ENCODE results near the gene KLHL17. TPM values are rescaled to one million over a fixed set of nuclear protein-coding genes. Genes with fewer than 3 reads are reported as not detected.

KLHL17 gene
- total and polyA plus RNA-seq, 3 donors from 2014 or later, result 16.0 to 36.4 (median 34.9) TPM

- Histone ChIP-seq H3K4me1 (peaks cover 10% of the 10 kb centered on the region), H3K27ac (peak within 1 kb of the TSS; percentile 64 to 84), H3K9me3 (no peaks in the 10 kb centered on the region), H3K27me3 (no peaks in the 10 kb centered on the region), H3K36me3 (ENCODE audit: low read depth, missing control alignments) (no peaks in the 10 kb centered on the region), H3K4me3 (peak within 1 kb of the TSS; percentile 56)
- TF ChIP-seq CTCF (IDR thresholded peaks at IDR 0.05), result no peak
- peak; percentile 40 for TF ChIP-seq POLR2A (IDR thresholded peaks at IDR 0.05)
- 33 to 40% methylated on average over 28 to 30 of the region's 30 CpGs for WGBS, 2 donors
- DNase-seq, result peak; percentile 93
- intact Hi-C loops (cut with DNase I; ENCODE audit: low total_unique reads), result no loop called here
These were observed 52.9 kb downstream of the KLHL17 start, which contains the start of gene ISG15 for GRCh38 chr1:1013105-1013921. Gene ISG15 (plus strand): TSS chr1:1013497. CDS start chr1:1013574, 77 bp downstream.

GRCh38 chr1:1013922-1014648 lies 53.7 kb downstream of the KLHL17 start:
- H3K36me3 ChIP-seq (ENCODE audit: low read depth, missing control alignments), result no peaks in the 10 kb centered on the region
- intact Hi-C loops (cut with DNase I; ENCODE audit: low total_unique reads), result no loop called here
- no peaks in the 10 kb centered on the region for H3K27me3 ChIP-seq
- H3K4me1 ChIP-seq, result peaks cover 14% of the 10 kb centered on the region
- no peaks in the 10 kb centered on the region for H3K9me3 ChIP-seq
- 81 to 85% methylated on average over 19 to 41 of the region's 41 CpGs for WGBS, 2 donors
- peak overlapping the region; percentile 56 for H3K4me3 ChIP-seq
- no peak for DNase-seq
- TF ChIP-seq CTCF (IDR thresholded peaks at IDR 0.05) (no peak), POLR2A (IDR thresholded peaks at IDR 0.05) (no peak)
- H3K27ac ChIP-seq, result peak overlapping the region; percentile 64 to 84

- TF ChIP-seq POLR2A (IDR thresholded peaks at IDR 0.05) (no peak), CTCF (IDR thresholded peaks at IDR 0.05) (no peak)
- Histone ChIP-seq H3K27ac (no peak overlapping the region), H3K4me1 (peaks cover 14% of the 10 kb centered on the region), H3K9me3 (no peaks in the 10 kb centered on the region), H3K27me3 (no peaks in the 10 kb centered on the region), H3K4me3 (no peak overlapping the region), H3K36me3 (ENCODE audit: low read depth, missing control alignments) (no peaks in the 10 kb centered on the region)
- 76 to 91% methylated on average over 17 to 20 of the region's 20 CpGs for WGBS, 2 donors
- no peak for DNase-seq
- intact Hi-C loops (cut with DNase I; ENCODE audit: low total_unique reads), result no loop called here
These were observed 54.7 kb downstream of the KLHL17 start for GRCh38 chr1:1014799-1015681.

Small RNA genes lying within 50 kb of the gene (small RNA-seq; reads per million reads assigned to genes)
- gene AL645608.3, result 0 reads per million in 2 donors
- 0 reads per million in 2 donors for gene AL645608.4

Other genes with a start within 250 kb of the KLHL17 start
- 10 to 100 TPM; 36.9 to 47.2 TPM for gene SAMD11, start 36.7 kb upstream of the KLHL17 start, total RNA-seq
- 7.9 TPM for gene SAMD11, start 36.7 kb upstream of the KLHL17 start, polyA plus RNA-seq (ENCODE audit: insufficient read depth, low read depth, low replicate concordance)
- gene NOC2L, start 1.3 kb upstream of the KLHL17 start, total RNA-seq, result 10 to 100 TPM; 82.5 to 94.0 TPM
- 78.3 TPM for gene NOC2L, start 1.3 kb upstream of the KLHL17 start, polyA plus RNA-seq (ENCODE audit: insufficient read depth, low read depth, low replicate concordance)
- under 1 TPM; 0.47 to 0.56 TPM for gene PLEKHN1, start 5.9 kb downstream of the KLHL17 start, total RNA-seq
- 0.21 TPM for gene PLEKHN1, start 5.9 kb downstream of the KLHL17 start, polyA plus RNA-seq (ENCODE audit: insufficient read depth, low read depth, low replicate concordance)
- 1 to 10 TPM; 3.2 to 4.9 TPM for gene PERM1, start 21.5 kb downstream of the KLHL17 start, total RNA-seq
- gene PERM1, start 21.5 kb downstream of the KLHL17 start, polyA plus RNA-seq (ENCODE audit: insufficient read depth, low read depth, low replicate concordance), result 0.65 TPM
- gene HES4, start 39.5 kb downstream of the KLHL17 start, total RNA-seq, result 10 to 100 TPM; 26.4 to 27.5 TPM
- gene HES4, start 39.5 kb downstream of the KLHL17 start, polyA plus RNA-seq (ENCODE audit: insufficient read depth, low read depth, low replicate concordance), result 2.3 TPM
- gene ISG15, start 52.9 kb downstream of the KLHL17 start, total RNA-seq, result 10 to 100 TPM; 22.8 to 24.0 TPM
- 16.6 TPM for gene ISG15, start 52.9 kb downstream of the KLHL17 start, polyA plus RNA-seq (ENCODE audit: insufficient read depth, low read depth, low replicate concordance)
- gene AGRN, start 59.5 kb downstream of the KLHL17 start, total RNA-seq, result 100 to 1,000 TPM in 1 of 2 donors, 10 to 100 TPM in 1; 99.4 to 108 TPM
- 48.9 TPM for gene AGRN, start 59.5 kb downstream of the KLHL17 start, polyA plus RNA-seq (ENCODE audit: insufficient read depth, low read depth, low replicate concordance)
- gene RNF223, start 113.7 kb downstream of the KLHL17 start, total RNA-seq, result under 1 TPM; 0.19 to 0.31 TPM
- gene RNF223, start 113.7 kb downstream of the KLHL17 start, polyA plus RNA-seq (ENCODE audit: insufficient read depth, low read depth, low replicate concordance), result not detected
- gene C1orf159, start 155.5 kb downstream of the KLHL17 start, total RNA-seq, result 10 to 100 TPM; 50.7 to 68.3 TPM
- 40.7 TPM for gene C1orf159, start 155.5 kb downstream of the KLHL17 start, polyA plus RNA-seq (ENCODE audit: insufficient read depth, low read depth, low replicate concordance)
- 10 to 100 TPM; 20.4 to 58.0 TPM for gene TTLL10, start 213.3 kb downstream of the KLHL17 start, total RNA-seq
- 44.9 TPM for gene TTLL10, start 213.3 kb downstream of the KLHL17 start, polyA plus RNA-seq (ENCODE audit: insufficient read depth, low read depth, low replicate concordance)
- not detected for gene TNFRSF18, start 246.0 kb downstream of the KLHL17 start, total RNA-seq
- gene TNFRSF18, start 246.0 kb downstream of the KLHL17 start, polyA plus RNA-seq (ENCODE audit: insufficient read depth, low read depth, low replicate concordance), result 0.67 TPM